ENCODE data around the gene TMEM260. TPM values are rescaled to one million over a fixed set of nuclear protein-coding genes. Genes with fewer than 3 reads are reported as not detected.
"Not testable (repeated sequence)": the region's sequence is repeated elsewhere in the genome, so short reads cannot be mapped to it uniquely, and the experiment has no call there.

TMEM260 gene
- polyA plus RNA-seq, 6 donors from 2014 or later: 6.7 to 23.2 (median 14.2) TPM

DNA sequence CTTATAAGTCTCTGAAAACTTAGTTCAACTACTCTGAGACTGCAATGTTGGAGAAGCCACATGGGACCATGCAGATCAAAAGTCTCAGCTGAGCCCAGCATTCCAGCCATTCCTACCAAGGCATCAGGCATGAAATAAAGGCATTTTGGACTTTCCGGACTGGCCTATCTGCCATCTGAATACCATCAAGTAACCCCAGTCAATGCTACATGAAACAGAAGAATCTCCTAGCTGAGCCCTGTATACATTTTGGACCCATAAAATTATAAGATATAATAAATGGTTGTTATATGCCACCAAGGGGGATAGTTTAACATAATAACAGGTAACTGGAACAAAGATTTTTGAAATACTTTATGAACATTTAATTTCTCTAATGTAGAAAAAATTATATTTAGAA is 9.3 kb upstream of the TMEM260 start:
- Mint-ChIP-seq H3K9me3 (peaks cover 0 to 4% (median 0%) of the 10 kb centered on the region in 7 donors), H3K27ac (no peak overlapping the region), H3K36me3 (no peaks in the 10 kb centered on the region), H3K4me1 (no peaks in the 10 kb centered on the region), H3K4me3 (no peak overlapping the region), H3K27me3 (peaks cover 20 to 51% (median 22%) of the 10 kb centered on the region in 3 donors)
- ATAC-seq (ENCODE audit: low read depth in 2 of 2) (no peak), DNase-seq (no peak)

DNA sequence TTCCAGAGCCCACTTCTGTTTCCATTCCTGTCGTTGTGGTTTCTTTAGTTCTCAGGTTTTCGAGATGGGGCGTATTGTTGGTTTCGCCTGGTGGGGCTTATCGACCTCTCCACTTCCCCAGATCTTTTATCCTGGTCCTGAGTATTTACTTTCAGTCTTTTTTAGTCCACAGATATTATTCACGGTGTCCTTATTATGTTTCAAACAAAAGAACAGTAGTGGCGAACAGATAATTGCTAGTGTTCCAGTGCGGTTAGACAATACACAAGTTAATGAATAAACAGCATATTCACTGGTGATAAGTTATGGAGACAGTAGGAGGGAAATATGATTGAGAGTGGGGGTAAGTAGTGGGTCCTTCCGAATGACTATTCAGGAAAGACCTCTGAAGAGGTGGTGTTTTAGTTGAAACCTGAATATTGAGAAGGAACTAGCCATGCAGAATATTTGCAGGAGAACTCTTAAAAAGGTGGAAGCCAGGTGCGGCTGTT is 668 bp downstream of the TMEM260 start:
- H3K27ac Mint-ChIP-seq: peak overlapping the region; percentile 88 to 96 (median 94)

DNA sequence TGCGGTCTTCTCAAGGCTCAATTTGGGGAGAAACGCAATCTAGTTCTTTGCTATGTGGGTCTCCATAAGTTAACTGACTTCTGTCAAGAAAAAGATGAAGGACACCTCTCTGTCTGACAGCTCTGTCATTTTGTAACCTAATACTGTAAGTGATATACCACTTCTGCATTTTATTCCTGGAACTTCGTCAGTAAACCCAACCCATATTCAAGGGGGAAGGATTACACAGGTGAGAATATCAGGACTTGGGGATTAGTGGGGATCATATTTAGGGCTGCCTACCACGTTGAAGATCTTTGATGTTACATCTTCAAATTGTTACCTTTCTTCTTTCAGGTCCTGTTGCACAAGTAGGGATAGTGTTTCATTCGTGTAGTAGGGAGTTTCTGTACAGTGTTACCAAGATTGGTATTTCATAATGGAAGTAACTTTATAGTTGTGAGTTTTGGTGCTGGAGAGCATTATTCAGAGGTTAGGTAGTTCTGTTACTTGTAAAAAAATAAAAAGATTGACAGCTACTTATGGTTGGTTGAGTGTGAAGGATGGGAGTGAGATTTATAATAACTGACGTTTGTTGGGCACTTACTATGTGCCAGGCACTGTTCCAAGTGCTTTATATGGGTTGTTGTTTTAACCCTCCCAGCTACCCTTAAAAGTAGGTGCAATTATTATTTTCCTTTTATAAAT is 1.6 kb downstream of the TMEM260 start:
- H3K9me3 Mint-ChIP-seq: no peaks in the 10 kb centered on the region
- H3K27ac Mint-ChIP-seq: peak overlapping the region in 4 of 6 donors; percentile 7 to 84 (median 42)
- H3K4me3 Mint-ChIP-seq: peak overlapping the region; percentile 74 to 96 (median 94)
- DNase-seq: no peak
- peaks cover 35 to 40% (median 39%) of the 10 kb centered on the region in 3 donors for H3K4me1 Mint-ChIP-seq
- no peaks in the 10 kb centered on the region for H3K27me3 Mint-ChIP-seq
- ATAC-seq (ENCODE audit: low read depth in 2 of 2): no peak
- no peaks in the 10 kb centered on the region for H3K36me3 Mint-ChIP-seq

More for the DNA sequence above, 668 bp downstream of the TMEM260 start:
- Mint-ChIP-seq H3K4me1 (peaks cover 32 to 40% (median 39%) of the 10 kb centered on the region in 3 donors), H3K9me3 (no peaks in the 10 kb centered on the region), H3K36me3 (no peaks in the 10 kb centered on the region), H3K4me3 (peak overlapping the region; percentile 91 to 97 (median 95)), H3K27me3 (no peaks in the 10 kb centered on the region)
- DNase-seq: no peak
- ATAC-seq (ENCODE audit: low read depth in 2 of 2): no peak

DNA sequence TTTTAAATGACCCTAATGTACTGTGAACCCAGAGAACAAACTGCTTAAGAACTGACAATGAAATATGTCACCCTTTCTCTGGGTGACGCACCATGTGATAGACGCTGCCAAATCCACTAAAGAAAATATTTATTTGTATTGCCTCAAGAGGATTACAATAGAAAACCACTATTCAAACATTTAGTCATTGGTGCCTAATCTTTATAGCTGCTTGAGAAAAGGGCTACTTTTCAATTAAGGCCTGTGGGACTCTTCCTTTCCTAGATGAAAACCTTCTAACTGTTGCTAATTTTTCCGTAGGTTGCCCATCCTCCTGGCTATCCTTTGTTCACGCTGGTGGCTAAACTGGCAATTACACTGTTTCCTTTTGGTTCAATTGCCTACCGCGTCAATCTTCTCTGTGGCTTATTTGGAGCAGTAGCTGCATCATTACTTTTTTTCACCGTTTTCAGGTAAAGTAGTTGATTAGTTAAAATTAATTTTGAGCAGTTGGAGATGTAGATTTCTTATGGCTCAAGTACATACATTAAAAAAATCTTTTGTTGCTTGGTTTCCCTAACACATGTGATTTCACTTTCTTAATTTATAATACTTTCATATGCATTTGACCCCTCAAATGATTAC is 6.0 kb downstream of the TMEM260 start:
- H3K4me3 Mint-ChIP-seq: no peak overlapping the region

DNA sequence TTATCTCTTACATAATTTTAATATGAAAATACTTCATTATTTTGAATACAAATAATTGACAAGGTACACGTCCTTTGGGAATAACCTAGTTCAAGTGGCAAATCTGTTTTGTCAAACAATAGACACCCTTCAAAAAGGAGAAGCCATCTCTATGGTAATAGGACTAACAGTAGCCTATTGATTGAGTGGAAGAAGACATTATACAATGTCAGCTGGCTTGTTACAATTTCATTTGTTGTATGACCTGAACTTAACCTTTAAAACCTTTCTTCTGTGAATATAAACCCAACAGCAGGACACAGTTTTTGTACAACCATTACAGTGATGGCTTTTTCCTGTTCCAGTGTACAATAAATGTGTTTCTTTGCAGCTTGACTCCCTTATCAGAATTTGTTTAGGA is 8.1 kb downstream of the TMEM260 start:
- no peak overlapping the region for H3K27ac Mint-ChIP-seq
- no peak for ATAC-seq (ENCODE audit: low read depth in 2 of 2)
- H3K4me1 Mint-ChIP-seq: peaks cover 14 to 17% (median 15%) of the 10 kb centered on the region in 3 donors
- no peaks in the 10 kb centered on the region for H3K9me3 Mint-ChIP-seq
- no peak overlapping the region for H3K4me3 Mint-ChIP-seq
- H3K27me3 Mint-ChIP-seq: no peaks in the 10 kb centered on the region
- no peak for DNase-seq
- H3K36me3 Mint-ChIP-seq: peaks cover 0 to 5% of the 10 kb centered on the region in 2 donors

More for the DNA sequence above, 6.0 kb downstream of the TMEM260 start:
- Mint-ChIP-seq H3K27me3 (no peaks in the 10 kb centered on the region), H3K4me1 (peaks cover 29 to 34% (median 31%) of the 10 kb centered on the region in 3 donors), H3K36me3 (peaks cover 0 to 5% of the 10 kb centered on the region in 2 donors), H3K27ac (no peak overlapping the region), H3K9me3 (no peaks in the 10 kb centered on the region)
- ATAC-seq (ENCODE audit: low read depth in 2 of 2) (no peak), DNase-seq (no peak)

DNA sequence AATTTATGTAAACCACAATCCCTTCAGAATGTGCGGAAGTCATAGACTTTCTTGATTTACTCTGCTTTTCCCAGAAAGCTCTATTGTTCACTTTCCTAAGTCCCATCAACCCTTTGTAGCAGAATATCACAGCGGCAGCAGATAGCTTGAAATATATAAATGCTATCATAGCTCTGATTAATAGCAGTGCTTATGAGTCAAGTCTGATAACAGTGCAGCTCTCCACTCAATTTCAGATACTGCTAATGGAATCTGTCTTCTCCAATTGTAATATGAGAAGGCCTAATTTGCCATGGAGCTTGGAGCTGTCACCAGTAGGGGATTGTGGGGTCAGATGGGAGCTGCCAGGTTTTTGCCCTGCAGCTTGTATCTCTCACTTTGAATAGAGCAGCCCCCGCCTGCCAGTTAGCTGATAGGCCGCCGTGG is 10.9 kb downstream of the TMEM260 start:
- DNase-seq (no peak), ATAC-seq (ENCODE audit: low read depth in 2 of 2) (no peak)
- Mint-ChIP-seq H3K9me3 (no peaks in the 10 kb centered on the region), H3K27ac (no peak overlapping the region), H3K4me1 (peaks cover 0 to 2% (median 0%) of the 10 kb centered on the region in 3 donors), H3K4me3 (no peak overlapping the region), H3K36me3 (peaks cover 0 to 16% of the 10 kb centered on the region in 2 donors), H3K27me3 (no peaks in the 10 kb centered on the region)

DNA sequence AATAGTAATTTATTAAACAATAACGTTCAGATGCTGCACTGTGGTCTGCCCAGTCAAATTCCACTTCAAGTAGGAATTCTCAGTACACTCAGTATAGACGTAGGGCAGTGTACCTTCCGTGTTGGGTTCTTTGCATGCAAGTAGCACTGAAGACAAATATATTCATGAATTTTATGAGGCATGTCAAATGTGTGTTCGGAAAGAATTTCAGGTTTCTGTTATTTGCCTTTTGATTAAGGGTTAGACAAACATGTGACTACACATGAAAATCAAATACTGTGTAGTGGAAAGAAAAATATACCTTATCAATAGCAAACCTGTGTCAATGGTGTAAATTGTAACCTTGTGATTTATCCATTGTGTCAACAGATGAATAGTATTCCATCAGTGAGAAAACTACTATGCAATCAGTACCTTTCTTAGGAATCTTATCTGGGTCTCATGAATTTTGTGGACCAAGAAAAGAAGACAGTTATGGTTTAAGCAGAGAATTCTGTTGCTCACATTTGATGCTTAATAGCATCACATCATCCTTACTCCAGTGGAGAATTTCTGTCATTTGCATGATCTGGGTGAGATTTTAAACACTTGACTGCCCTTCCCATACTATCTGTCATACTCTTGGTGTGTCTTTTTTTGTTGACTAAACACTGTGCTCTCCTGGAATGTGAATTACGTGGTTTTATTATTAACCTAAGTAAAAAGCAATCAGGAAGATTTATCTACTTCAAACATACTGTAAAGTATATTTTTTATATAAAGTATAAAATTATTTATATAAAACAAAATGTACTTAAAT is 13.3 kb downstream of the TMEM260 start:
- H3K9me3 Mint-ChIP-seq: no peaks in the 10 kb centered on the region
- H3K4me1 Mint-ChIP-seq: peaks cover 0 to under 1% (median 0%) of the 10 kb centered on the region in 3 donors
- H3K36me3 Mint-ChIP-seq: peaks cover 8 to 23% of the 10 kb centered on the region in 2 donors
- H3K27me3 Mint-ChIP-seq: no peaks in the 10 kb centered on the region
- ATAC-seq (ENCODE audit: low read depth in 2 of 2): no peak
- H3K27ac Mint-ChIP-seq: no peak overlapping the region
- no peak overlapping the region for H3K4me3 Mint-ChIP-seq
- DNase-seq: no peak

DNA sequence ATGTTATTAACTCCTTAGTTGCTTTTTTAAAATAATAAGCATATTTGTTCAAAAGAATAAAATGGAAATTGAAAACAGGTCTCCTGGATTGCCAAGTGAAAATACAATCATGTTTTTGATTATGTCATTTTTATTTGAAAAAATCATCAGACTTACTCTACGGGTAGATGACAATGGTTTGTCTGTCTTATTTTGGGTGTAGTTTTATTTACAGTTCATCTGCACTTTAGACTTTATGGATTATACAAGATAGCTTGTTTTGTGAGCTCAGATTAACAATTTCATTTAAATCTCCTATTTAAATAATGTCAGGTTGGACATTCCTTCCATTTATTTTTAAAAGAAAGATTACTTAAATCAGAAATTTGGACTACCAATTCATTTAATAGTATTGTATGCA is 14.8 kb downstream of the TMEM260 start:
- Mint-ChIP-seq H3K27ac (no peak overlapping the region), H3K4me1 (peaks cover 0 to 4% (median 3%) of the 10 kb centered on the region in 3 donors), H3K9me3 (no peaks in the 10 kb centered on the region), H3K36me3 (peaks cover 21 to 29% of the 10 kb centered on the region in 2 donors), H3K4me3 (no peak overlapping the region), H3K27me3 (no peaks in the 10 kb centered on the region)
- ATAC-seq (ENCODE audit: low read depth in 2 of 2) (no peak), DNase-seq (no peak)

DNA sequence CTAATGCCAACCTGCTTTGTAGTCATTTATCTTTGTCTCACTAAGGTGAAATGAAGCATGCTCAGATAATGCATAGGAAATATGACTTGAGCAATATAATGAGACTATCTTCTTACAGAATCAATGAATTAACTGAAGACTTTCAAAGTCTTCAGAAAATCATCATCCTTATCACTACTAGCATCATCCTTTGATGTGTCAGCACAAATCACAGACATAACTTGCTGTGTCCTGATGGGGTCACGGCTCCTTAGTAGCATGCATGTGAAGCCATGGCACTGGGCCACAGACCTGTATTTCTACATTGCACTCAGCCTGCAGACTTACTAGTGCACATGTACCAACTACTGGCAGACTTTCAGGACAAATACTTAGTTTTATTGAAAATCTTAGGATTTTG is 18.9 kb downstream of the TMEM260 start:
- DNase-seq: no peak
- Mint-ChIP-seq H3K36me3 (peaks cover 23 to 24% of the 10 kb centered on the region in 2 donors), H3K4me3 (no peak overlapping the region)

DNA sequence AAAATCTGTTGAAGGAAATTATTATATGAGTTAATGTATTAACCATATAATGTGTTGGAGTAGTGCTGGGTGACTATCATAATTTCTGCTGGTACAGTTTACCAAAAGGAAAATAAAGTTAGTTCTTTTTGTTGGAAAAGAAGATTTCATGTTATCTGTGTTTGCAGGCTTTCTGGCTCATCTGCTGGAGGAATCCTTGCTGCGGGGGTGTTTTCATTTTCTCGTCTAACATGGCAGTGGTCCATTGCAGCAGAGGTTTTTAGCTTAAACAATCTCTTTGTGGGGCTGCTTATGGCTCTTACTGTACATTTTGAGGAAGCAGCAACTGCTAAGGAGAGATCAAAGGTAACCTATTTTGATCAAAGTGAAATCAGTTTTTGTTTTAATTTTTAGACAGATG is 24.1 kb downstream of the TMEM260 start:
- no peak for ATAC-seq (ENCODE audit: low read depth in 2 of 2)
- no peaks in the 10 kb centered on the region for H3K27me3 Mint-ChIP-seq

More for the DNA sequence above, 18.9 kb downstream of the TMEM260 start:
- Mint-ChIP-seq H3K27me3 (no peaks in the 10 kb centered on the region), H3K4me1 (peaks cover 0 to 11% (median 5%) of the 10 kb centered on the region in 3 donors), H3K27ac (no peak overlapping the region), H3K9me3 (no peaks in the 10 kb centered on the region)
- ATAC-seq (ENCODE audit: low read depth in 2 of 2): no peak

DNA sequence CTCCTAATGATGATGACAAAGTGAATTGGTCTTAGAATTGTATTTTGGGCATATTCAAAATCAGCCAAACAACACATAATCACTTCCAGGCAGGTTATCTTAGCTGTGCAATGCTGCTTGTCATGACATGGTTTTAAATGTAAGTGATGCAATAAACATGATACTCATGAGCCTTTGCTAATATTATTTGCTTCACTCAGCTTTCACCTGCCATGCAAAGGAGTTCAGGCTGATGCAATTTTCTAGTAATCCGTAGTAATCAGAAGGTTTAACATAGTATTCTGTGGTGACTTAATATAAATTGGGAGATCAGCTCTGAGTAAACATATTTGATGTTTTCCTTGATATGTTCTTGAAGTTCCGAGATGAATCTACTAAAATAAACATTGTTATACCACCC is 29.1 kb downstream of the TMEM260 start:
- H3K4me1 Mint-ChIP-seq: no peaks in the 10 kb centered on the region

More for the DNA sequence above, 24.1 kb downstream of the TMEM260 start:
- Mint-ChIP-seq H3K27ac (no peak overlapping the region), H3K4me1 (peaks cover 0 to 11% (median 2%) of the 10 kb centered on the region in 3 donors), H3K9me3 (no peaks in the 10 kb centered on the region), H3K36me3 (peaks cover 10 to 18% of the 10 kb centered on the region in 2 donors), H3K4me3 (no peak overlapping the region)
- DNase-seq: no peak

DNA sequence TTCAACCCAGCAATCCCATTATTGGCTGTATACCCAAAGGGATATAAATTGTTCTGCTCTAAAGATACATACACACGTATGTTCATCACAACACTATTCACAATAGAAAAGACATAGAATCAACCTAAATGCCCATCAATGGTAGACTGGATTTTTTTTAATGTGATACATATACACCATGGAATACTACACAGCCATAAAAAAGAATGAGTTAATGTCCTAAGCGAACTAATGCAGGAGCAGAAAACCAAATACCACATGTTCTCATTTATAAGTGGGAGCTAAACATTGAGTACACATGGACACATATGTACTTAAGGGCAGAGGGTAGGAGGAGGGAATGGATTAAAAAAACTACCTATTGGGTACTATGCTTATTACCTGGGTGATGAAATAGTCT is 32.1 kb downstream of the TMEM260 start:
- not testable (repeated sequence) for H3K4me1 Mint-ChIP-seq; DNase-seq; H3K27ac Mint-ChIP-seq; ATAC-seq (ENCODE audit: low read depth in 2 of 2); H3K4me3 Mint-ChIP-seq; H3K27me3 Mint-ChIP-seq; H3K9me3 Mint-ChIP-seq
- H3K36me3 Mint-ChIP-seq: peaks cover 30 to 48% of the 10 kb centered on the region in 2 donors

More for the DNA sequence above, 29.1 kb downstream of the TMEM260 start:
- H3K4me3 Mint-ChIP-seq: no peak overlapping the region
- ATAC-seq (ENCODE audit: low read depth in 2 of 2) (no peak), DNase-seq (no peak)
- no peaks in the 10 kb centered on the region for H3K27me3 Mint-ChIP-seq
- peaks cover 0 to 6% (median 0%) of the 10 kb centered on the region in 7 donors for H3K9me3 Mint-ChIP-seq
- no peak overlapping the region for H3K27ac Mint-ChIP-seq
- peaks cover 21 to 40% of the 10 kb centered on the region in 2 donors for H3K36me3 Mint-ChIP-seq

DNA sequence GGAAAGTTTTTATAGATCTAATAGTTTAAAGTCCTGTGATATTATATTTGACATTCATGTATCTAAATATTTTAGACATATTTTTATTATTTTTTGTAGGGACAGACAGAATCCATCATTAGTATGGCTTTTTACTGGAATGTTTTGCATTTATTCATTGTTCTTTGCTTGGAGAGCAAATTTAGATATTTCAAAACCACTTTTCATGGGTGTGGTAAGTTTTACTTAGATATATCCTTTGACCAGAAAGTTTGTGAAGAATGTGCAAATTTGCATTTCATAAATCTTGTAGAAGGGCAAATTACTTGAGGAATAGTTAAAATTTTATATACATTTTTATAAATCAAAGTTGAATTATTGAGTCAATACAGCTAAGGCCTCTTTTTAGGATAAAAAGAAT is 37.5 kb downstream of the TMEM260 start:
- peaks cover 19 to 34% of the 10 kb centered on the region in 2 donors for H3K36me3 Mint-ChIP-seq
- ATAC-seq (ENCODE audit: low read depth in 2 of 2) (no peak), DNase-seq (no peak)
- no peak overlapping the region for H3K4me3 Mint-ChIP-seq
- H3K9me3 Mint-ChIP-seq: no peaks in the 10 kb centered on the region
- no peak overlapping the region for H3K27ac Mint-ChIP-seq
- no peaks in the 10 kb centered on the region for H3K4me1 Mint-ChIP-seq
- no peaks in the 10 kb centered on the region for H3K27me3 Mint-ChIP-seq

All from naive B cell (primary cell).